PFSK-1 (cell line): ENCODE data around the gene HTRA3.

Source experiments
- FOXP2 ChIP-seq: optimal IDR thresholded peaks from 2 replicates; pipeline ENCODE3; 2011; ENCODE audit warnings: borderline replicate concordance, control low read depth, inconsistent platforms; ENCODE audit not compliant: insufficient read depth; ENCODE audit errors: extremely low read length, extremely low read depth
- POLR2AphosphoS5 ChIP-seq: IDR thresholded peaks from 2 replicates; pipeline ENCODE4 v1.6.1; 2012; ENCODE audit warnings: low read depth, mild to moderate bottlenecking, control low read depth, low read length, moderate library complexity
- REST ChIP-seq, 2 experiments: IDR thresholded peaks; 2 replicates each; pipeline versions ENCODE4 v1.6.1 to v1.8.0; 2011 to 2012; ENCODE audit warnings: low read depth in 2 of 2, low read length in 2 of 2, control low read depth in 1 of 2, inconsistent platforms in 1 of 2, mild to moderate bottlenecking in 1 of 2, moderate library complexity in 1 of 2; ENCODE audit not compliant: insufficient read depth in 1 of 2
- SIN3A ChIP-seq: IDR thresholded peaks from 2 replicates; pipeline ENCODE4 v1.6.1; 2012; ENCODE audit warnings: mild to moderate bottlenecking, low read length, moderate library complexity, borderline replicate concordance; ENCODE audit not compliant: insufficient read depth
- TAF1 ChIP-seq: IDR thresholded peaks from 2 replicates; pipeline ENCODE4 v1.6.1; 2012; ENCODE audit warnings: low read length, control low read depth, borderline replicate concordance; ENCODE audit not compliant: insufficient read depth

HTRA3 gene

GRCh38 chr4:8335848-8336247 is 66.3 kb downstream of the HTRA3 start:
- no peak for TF ChIP-seq REST (IDR thresholded peaks at IDR 0.05; ENCODE audit: insufficient read depth in 1 of 2, low read depth in 2 of 2, low read length in 2 of 2)
- no peak for TF ChIP-seq TAF1
- TF ChIP-seq POLR2AphosphoS5, result no peak
- TF ChIP-seq SIN3A, result no peak
- no peak for TF ChIP-seq FOXP2

- TF ChIP-seq POLR2AphosphoS5 (no peak), FOXP2 (no peak), REST (IDR thresholded peaks at IDR 0.05; ENCODE audit: insufficient read depth in 1 of 2, low read depth in 2 of 2, low read length in 2 of 2) (no peak), TAF1 (no peak), SIN3A (no peak)
These were observed 67.0 kb downstream of the HTRA3 start for GRCh38 chr4:8336412-8337075.

GRCh38 chr4:8338351-8338961 is 68.9 kb downstream of the HTRA3 start:
- no peak for TF ChIP-seq SIN3A
- no peak for TF ChIP-seq TAF1
- TF ChIP-seq REST (IDR thresholded peaks at IDR 0.05; ENCODE audit: insufficient read depth in 1 of 2, low read depth in 2 of 2, low read length in 2 of 2), result no peak
- no peak for TF ChIP-seq POLR2AphosphoS5
- no peak for TF ChIP-seq FOXP2

GRCh38 chr4:8340781-8341241 is 71.3 kb downstream of the HTRA3 start:
- TF ChIP-seq REST (IDR thresholded peaks at IDR 0.05; ENCODE audit: insufficient read depth in 1 of 2, low read depth in 2 of 2, low read length in 2 of 2), result no peak
- TF ChIP-seq TAF1, result no peak
- no peak for TF ChIP-seq FOXP2
- no peak for TF ChIP-seq SIN3A
- TF ChIP-seq POLR2AphosphoS5, result no peak
